Dermis microvascular lymphatic vessel endothelial cell (primary cell): ENCODE results near the gene SEL1L3. TPM values are rescaled to one million over a fixed set of nuclear protein-coding genes. Genes with fewer than 3 reads are reported as not detected.
A peak's percentile ranks its signal among the peaks of the same experiment; 100 is the strongest.

Experiments
- DNase-seq, 2 donors: peaks; one replicate each; pipeline versions ENCODE4 v3.0.0 to v3.0.0-alpha.2; 2010; ENCODE audit warnings: low read depth in 2 of 2
- total RNA-seq: library from RNA; depleted of rRNA; stranded (reverse); fragments of >200 nt; gene quantifications from 2 replicates; pipeline ENCODE4 v1.2.1, GENCODE V29; 2014

SEL1L3 gene
- total RNA-seq, 1 donor from 2014 or later, result 74.6 TPM

- no peak for DNase-seq
Measured at GRCh38 chr4:25857403-25857802, 5.4 kb downstream of the SEL1L3 start.

- peak in 1 of 2 donors; percentile 40 for DNase-seq
Measured at GRCh38 chr4:25856756-25857155, 6.0 kb downstream of the SEL1L3 start.

DNA sequence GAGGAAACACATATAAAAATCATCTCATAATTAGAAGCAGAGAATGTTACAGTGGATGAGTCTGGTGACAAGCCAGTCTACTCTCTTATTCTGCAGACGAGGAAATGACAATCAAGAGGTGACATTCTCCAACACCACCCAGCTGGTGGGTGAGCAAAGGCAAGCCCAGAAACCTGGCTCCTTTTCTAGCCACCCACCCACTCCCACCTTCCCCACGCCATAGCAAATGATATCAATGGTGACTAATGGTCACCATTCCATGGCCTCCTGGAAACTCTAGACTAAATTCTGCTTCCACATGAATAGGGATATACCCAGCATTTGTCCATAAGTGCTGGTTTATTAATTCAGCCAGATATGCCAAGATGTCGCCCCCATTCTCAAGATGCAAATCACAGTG lies 10.7 kb downstream of the SEL1L3 start:
- DNase-seq, result no peak

DNA sequence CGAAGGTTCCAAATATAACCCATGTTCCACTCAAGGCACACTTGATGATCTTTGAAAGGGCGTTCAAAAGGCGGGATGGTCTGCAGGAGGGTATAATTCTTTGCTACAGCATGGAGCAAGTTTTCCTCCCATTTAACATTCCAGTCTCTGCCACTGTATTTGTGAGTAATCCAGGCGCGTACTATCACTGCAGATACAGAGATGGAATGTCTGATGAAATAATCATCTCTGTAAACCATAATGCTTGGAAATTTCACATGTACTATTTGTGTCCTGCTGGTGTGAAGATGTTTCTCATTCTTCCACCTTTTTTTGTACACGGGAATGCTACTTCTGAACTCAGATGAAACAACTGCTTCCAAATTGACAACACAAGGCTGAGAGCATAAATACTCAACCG lies 15.5 kb downstream of the SEL1L3 start:
- no peak for DNase-seq

- DNase-seq, result no peak
Measured at GRCh38 chr4:25845841-25846653, 16.7 kb downstream of the SEL1L3 start.

- no peak for DNase-seq
Measured at GRCh38 chr4:25844961-25845712, 17.7 kb downstream of the SEL1L3 start.

DNA sequence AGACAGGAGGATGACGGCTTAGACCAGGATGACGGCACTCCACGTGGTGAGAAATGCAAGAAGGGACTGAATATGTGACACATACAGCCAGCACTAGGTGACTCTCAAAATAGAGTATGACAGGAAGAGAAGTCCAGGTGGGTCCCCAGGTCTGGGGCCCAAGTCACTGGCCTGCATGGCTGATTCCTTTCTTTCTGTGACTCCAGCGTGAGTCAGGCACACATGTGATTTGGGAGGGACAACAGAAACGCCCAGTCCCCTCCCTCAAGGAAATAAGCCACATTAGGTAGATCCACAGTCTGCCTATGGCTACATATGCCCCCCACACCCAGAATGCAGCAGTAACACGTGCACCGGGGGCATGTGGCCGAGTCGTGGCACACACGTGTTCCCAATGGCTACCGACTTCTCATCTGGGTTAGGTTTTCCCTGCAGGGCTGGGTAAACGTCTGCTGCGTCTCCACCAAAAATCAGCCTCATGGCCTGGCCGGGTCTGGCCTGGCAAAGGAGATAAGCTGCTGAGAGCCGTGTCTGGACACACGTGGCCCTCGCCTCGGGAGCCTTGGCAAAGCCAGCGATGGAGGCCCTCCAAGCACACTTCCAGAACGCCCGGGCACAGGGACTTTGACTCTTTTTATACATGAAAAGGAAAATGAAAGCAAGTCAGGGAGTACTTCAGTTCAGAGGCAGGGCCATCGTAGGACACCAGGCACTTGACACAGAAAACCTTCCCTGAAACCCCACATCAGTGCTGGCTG lies 19.3 kb downstream of the SEL1L3 start:
- no peak for DNase-seq

GRCh38 chr4:25842229-25842845 lies 20.5 kb downstream of the SEL1L3 start:
- DNase-seq, result no peak

DNA sequence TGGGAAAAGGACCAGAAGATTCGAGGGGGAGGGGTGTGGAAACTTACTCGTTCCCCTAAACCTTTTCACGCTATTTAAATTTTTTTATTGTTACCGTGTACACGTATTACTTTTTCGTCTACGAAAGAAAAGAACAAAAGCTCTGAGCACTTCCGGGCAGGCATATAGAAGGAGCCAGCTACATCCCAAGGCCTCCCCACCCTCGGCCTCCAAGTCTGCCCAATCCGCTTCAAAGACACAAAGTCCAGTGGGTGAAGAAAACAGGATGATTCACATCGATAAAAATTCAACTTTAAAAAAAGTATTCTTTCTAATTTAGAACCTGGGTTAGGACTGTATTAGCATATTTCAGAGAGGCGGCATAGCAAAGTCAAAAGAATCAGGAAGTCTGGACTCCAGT lies 23.1 kb downstream of the SEL1L3 start:
- no peak for DNase-seq

- no peak for DNase-seq
Measured at GRCh38 chr4:25839233-25839632, 23.6 kb downstream of the SEL1L3 start.

DNA sequence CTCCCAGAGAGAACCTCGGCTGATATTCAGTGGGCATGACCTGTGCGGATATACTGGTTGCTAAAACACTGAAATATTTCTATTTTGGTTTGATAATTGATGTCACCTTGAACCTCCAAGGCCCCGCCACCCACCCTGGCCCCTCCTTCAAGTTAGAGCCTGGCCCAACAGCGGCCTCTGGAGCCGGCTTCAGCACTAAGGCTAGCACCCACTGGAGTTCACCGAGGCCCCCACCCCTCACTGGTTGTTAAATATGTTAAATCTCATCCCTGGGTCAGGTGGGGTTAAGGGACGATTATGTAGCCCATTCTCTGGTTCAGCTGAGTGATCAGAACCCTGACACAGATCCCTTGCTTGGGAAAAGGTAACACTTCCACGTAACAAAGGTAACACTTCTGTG lies 24.3 kb downstream of the SEL1L3 start:
- no peak for DNase-seq

DNA sequence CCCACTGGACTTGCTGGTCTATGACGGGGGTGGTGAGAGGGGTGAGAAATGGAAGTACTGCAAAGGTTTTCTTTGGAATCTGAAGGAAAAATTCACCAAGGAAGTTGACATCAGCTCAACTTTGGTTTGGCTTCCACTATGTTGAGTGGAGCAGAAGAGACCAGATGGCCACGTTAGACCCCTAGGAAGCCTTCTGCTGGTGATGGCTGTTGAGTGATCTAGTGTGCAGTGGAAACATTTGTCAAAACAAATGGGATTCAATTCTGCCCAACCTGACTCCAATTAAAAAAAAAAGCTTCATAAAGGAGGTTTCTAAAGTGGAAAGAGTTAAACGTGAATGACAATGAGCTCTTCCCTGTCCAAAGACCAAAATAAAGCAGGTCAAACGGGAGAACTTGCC lies 25.7 kb downstream of the SEL1L3 start:
- DNase-seq, result no peak

DNA sequence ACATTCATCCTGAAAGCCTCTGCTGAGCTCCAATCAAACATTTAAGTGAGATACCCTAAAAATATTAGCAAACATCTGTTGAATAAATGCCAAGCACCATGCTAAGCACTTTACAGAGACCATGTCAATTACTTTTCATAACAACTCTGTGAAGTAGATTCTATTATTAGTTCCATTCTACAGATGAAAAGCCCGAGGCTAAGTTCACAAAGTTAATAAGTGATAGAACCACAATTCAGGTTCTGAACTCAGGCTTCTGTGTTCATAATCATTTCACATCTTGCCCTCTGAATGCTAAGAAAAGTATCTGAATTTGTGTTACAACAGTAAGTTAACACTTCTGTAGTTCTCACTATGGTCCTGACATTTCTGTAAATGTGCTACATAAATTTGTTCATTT lies 27.4 kb downstream of the SEL1L3 start:
- no peak for DNase-seq

- no peak for DNase-seq
Measured at GRCh38 chr4:25834411-25835107, 28.2 kb downstream of the SEL1L3 start.

- no peak for DNase-seq
Measured at GRCh38 chr4:25830548-25830947, 32.2 kb downstream of the SEL1L3 start.

DNA sequence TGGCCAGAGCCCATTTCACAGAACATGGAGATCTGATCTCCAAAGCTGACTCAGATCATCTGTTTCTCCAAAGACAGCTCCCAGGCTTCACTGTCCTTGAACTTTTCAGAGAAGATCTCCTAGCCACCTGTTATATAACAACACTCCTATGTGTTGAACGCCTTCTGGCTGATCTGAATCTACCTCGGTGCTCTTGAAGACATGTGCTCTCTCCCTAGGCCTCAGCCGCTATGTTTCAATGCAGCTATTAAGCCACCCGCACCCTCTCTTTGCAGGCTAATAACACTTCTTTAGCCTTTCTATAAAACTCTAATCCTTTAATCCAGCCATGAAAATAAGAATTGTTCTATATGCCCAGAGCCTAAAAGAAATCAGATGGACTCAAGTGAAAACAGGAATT lies 34.9 kb downstream of the SEL1L3 start:
- DNase-seq, result no peak

DNA sequence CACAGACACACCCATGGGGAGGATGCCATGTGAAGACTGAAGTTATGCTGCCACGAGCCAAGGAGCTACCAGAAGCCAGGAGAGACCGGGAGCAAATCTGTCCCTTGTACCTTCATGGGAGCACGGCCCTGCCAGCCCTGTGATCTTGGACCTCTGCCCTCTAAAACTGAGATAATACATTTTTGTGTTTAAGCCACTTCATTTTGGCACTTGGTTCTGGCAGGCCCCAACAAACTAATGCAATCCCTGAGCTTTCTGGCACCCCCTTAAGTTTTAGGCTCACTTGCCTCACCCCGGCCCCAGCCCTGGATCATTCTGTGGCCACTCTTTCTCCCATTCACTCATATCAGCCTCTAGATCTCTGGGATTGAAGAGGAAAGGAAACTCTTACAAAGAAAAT lies 35.4 kb downstream of the SEL1L3 start:
- no peak for DNase-seq

DNA sequence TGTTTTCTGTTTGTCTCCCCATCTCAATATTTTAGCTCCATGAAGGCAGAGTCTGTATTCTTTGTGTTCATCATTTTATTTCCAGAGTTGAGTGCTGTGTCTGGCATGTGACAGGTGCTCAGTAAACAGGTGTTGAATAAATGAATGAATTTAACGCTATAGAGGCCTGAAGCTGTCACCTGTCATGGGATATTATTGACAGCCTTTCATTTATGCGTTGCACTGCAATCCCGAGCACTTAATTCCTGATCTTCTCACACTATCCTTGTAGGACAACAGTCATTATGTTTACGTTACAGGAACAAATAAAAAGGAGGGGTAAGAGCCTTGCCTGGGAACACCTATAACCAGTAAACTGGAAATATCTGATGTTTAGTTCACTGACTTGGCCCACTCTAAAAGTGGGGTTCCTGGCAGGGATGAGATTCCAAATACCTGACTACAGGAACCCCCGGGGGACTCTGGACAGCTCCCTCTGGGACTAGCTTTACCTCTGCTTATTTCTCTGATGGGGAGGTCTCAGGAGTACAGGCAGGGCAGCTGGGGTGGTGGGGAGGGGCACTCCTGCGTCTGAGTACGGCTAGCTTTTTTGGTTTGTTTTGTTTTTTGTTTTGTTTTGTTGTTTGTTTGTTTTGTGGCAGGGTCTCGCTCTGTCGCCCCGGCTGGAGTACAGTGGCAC lies 36.6 kb downstream of the SEL1L3 start:
- no peak for DNase-seq

GRCh38 chr4:25823632-25824031 lies 39.2 kb downstream of the SEL1L3 start:
- no peak for DNase-seq

- DNase-seq, result no peak
Measured at GRCh38 chr4:25821899-25822298, 40.9 kb downstream of the SEL1L3 start.

GRCh38 chr4:25821267-25821666 lies 41.5 kb downstream of the SEL1L3 start:
- DNase-seq, result no peak
